GM18951 (cell line): ENCODE measurements around the gene TBX1.

Experiments used
- POLR2A ChIP-seq: IDR thresholded peaks from 4 replicates; pipeline ENCODE4 v1.6.1; 2011; ENCODE audit warnings: mild to moderate bottlenecking; ENCODE audit not compliant: insufficient read length, insufficient read depth; ENCODE audit errors: extremely low read depth
- in situ Hi-C: fragments of 300-500 bp; cut with MboI; formaldehyde crosslinking; loops from one replicate; pipeline ENCODE4 v1.12.0; 2022; ENCODE audit warnings: low sequenced_read_pairs, mixed read lengths, inconsistent platforms; ENCODE audit not compliant: unreplicated experiment

TBX1 gene

DNA sequence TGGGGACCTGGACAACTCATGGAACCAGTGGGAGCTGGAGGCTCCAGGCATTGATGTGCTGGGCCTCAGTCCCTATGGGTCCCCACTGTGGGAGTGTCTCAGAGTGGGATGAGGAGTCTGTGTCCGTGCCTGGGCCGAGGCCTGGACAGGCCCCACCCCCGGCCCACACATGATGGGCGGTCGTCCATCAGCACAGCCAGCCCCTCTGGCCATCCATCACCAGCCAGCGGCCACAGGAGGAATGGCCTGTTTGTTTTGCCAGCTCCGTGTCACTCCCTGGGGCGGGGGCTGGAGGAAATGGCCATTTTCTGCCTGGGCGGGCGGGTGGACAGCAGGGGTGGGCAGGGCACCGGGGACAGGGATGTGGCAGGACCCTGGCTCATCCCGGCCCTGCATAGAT is 13.0 kb upstream of the TBX1 start:
- TF ChIP-seq POLR2A: no peak
- in situ Hi-C loops: no loop called here

DNA sequence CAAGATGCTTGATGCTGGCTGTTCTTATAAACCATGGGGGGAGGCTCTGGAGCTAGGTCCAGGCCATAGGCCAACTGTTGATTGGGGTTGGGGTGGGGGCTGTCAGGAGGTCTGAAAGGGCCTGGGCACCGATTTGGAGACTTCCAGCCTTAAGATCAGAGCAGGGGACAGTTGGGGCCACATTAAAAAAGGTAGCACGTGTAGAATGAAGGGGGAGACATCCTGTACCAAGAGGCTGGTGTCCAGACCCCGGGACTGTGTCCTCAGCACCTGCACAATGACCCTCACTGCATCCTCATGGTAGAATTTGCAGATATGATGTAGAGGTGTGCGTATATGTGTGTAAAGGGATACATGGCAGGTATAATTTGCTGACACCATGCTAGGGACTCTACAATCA is 12.4 kb upstream of the TBX1 start:
- in situ Hi-C loops: no loop called here
- no peak for TF ChIP-seq POLR2A

DNA sequence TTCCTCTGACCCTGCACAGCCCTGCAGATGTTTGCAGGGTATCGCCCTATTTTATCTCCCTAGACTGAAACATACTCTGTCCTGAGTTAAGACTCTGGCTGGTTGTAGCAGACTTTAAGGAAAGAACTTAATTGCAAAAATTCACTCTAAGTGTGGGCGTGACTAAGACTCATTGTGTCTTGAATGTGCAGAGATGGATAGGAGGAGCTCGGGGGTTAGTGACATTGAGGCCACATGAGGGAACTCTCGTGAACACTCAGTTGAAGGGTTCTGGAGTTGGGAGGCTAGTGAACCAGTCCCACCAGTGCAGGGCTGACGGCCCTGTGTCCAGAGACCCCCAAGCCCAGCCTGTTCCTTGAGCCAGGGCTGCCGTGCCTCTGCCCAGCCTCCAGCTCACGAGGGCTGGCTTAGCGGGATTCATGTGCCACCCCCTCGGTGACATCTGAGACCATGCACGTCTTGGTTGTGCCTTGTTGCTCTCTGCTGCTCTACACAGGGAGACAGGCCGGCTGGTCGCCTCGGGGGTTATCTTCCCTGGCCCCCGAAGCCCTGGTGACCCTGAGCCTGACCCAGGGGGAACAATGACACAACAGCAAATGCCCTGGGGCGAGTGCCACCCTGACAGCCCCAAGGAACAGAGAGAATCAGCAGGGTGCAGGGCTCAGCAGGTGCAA is 11.4 kb upstream of the TBX1 start:
- in situ Hi-C loops: no loop called here
- no peak for TF ChIP-seq POLR2A

DNA sequence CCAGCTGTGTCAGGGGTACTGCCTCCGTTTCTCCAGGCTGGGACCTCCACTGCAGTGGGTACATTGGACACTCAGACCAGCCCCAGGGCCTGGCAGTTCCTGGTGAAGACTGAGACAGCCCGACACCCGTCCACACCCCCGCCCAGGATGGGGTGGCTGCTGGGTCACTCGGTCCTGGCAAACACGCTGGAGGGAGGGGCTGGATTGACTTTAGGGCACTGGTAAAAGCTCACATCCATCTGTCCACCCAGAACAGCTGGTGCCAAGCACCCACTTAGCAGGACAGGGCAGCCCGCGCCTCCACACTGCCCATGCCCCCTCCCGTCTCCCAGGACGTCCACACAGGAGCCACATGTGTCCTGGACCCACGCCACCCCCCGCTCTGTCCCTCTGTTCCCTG is 10.7 kb upstream of the TBX1 start:
- in situ Hi-C loops: no loop called here
- no peak for TF ChIP-seq POLR2A

DNA sequence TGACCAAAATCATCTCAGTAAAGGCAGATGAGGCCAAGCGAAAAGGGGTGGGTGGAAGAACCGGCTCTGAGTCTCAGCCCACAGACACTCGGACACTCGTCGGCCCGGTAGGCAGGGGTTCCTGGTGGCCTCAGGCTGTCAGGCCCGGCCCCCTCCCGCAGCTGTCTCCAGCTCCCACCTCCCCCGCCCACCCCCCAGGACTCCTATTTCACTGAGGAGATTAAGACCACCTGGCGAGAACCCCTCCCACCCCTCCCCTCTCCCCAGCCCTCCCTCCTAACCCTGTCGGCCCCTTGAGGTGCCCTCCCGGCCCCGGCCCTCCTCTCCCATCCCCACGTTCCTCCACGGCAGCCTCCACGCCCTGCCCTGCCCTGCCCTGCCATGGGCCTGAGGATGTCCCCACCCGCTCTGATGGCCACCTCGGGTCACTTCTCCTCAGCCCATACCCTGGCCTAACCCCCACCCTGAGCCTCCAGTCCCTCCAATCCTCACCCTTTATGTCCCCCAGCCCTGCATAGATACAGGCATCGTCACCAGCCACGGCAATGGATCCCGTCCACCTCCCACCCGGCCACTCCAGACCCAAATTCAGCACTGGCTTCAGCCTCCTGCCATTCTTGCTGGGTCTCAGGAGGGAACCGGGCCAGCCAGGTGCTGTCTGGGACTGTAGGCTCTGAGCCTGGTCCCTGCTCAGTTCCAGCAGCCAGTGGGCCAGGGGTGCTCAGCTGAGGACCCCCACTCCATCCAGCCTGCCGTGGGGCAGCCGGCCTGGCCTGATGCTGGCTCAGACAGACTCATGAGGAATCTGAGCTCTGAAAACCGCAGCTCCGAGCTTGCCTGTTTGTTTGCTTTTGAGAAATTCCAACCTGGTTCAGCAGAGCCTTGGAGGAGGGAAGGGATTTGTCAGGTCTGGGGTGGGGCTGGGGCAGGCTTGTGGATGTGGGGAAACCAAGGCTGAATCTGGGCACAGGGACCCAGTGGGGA is 9.8 kb upstream of the TBX1 start:
- in situ Hi-C loops: no loop called here
- no peak for TF ChIP-seq POLR2A

DNA sequence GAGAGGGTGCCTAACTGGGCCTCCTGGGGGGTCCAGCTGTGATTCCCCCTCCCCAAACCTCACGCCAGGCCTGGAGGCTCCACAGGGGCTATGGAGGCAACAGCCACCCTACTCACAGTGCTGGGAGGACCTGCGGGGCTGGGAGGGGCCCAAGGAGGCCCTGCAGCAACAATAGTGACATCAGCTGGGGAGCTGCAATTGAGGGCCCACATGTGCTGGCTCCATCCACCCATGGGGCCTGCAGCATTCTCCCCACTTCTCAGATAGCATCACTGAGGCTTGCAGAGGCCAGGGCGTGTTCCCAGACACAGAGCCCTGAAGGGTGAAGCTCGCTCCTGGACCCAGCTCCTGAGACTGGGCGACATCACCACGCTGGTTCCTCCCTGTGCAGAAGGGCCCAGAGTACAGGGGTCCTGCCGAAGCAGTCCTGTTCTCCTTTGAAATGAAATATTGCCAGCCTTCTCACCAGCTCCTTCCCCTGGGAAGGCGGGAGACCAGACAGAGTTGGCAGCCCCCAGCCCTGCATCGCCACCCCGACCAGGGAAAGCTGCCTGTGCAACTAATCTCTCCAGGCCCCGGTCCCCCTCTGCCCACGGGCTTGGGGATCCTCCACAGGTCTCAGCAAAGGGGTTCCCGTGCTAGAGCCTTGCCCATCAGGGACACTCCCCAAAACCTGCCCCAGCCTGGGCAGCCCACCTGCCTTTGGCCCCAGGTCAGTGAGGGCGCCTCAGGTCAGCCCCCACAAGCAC is 8.9 kb upstream of the TBX1 start:
- no peak for TF ChIP-seq POLR2A
- in situ Hi-C loops: no loop called here

DNA sequence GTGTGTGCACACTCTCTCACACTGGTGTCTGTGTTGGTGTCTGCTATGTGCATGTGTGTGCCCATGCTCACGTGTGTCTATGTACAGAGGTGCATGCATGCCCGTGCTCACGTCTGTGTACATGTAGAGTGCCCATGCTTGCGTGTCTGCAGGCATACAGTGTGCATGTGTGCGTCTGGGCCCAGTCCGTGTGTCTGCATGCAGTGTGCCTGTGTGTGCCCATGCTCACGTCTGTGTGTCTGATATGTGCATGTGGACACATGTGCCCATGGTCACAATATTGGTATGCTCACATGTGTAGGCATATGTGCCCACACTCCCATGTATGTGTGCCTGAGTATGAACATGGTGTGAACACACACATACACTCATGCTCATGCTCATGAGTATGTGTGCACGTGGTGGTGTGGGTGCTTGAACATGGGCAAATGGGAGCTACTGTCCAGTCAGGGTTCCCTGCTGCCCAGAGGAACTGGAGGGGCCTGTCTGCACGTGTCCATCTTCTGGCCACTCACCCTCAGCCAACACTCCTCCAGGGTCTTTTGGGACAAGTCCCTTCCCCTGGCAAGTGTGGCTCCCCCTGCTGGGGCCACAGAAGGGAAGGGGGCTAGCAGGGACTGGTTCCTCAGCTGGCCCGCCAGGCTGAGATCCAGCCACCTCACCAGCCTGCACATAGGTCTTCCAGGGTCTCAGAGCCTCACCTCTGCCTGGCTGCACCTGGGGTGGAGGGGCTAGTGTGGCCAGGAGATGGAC is 7.3 kb upstream of the TBX1 start:
- in situ Hi-C loops: no loop called here
- no peak for TF ChIP-seq POLR2A

DNA sequence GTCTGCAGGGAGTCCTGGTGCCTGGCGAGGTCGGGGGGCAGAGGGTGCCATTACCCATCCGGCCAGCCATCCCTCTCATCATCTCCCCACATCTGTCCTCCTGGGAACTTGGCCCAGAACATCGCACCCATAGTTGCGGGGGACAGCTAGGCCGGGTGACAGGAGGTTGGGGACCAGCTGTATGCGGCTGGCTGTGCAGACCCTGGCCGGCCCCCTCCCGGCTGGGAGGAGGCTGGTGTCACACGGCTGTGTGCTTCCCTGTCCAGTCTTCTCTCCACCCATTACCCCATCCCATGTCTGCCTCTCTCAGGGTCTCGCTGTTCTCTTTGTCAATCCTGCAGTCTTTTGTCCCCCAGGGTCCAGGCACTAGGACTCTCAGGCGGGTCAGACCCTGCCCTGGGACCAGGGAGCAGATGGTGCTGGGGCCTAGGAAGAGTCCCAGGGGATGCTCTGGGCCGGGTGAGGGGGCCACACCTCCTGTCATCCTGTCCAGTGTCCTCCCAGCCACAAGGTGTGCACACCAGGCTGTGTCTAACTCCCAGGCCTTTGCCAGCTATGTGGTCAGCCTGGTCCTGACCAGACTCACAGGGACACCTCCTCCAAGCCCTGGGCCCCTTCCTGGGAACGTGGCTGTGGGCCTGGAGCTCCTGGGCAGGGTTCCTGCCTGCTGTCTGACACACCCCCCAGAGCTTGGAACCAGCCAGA is 6.4 kb upstream of the TBX1 start:
- no peak for TF ChIP-seq POLR2A
- in situ Hi-C loops: no loop called here

DNA sequence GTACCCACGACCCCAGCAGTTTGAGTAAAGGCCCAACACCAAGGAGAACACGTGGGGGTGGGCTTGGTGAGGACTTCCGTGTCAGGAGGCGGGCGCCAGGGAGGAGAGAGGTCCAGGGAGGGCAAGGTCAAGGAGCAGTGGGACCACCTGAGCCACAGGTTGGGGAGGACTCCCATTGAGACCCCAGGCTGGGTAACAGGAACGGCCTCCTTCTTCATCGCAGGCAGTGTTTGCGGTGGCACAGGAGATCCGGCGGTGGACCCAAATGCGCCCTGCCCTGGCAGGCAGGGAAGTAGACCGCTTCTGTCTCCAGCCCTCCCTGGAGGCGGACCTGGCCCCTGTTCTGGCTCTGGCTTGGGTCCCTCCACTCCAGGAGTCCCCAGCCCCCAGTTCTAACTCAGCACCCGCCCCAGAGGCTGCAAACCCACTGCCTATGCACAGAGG is 5.9 kb upstream of the TBX1 start:
- in situ Hi-C loops: no loop called here
- no peak for TF ChIP-seq POLR2A

DNA sequence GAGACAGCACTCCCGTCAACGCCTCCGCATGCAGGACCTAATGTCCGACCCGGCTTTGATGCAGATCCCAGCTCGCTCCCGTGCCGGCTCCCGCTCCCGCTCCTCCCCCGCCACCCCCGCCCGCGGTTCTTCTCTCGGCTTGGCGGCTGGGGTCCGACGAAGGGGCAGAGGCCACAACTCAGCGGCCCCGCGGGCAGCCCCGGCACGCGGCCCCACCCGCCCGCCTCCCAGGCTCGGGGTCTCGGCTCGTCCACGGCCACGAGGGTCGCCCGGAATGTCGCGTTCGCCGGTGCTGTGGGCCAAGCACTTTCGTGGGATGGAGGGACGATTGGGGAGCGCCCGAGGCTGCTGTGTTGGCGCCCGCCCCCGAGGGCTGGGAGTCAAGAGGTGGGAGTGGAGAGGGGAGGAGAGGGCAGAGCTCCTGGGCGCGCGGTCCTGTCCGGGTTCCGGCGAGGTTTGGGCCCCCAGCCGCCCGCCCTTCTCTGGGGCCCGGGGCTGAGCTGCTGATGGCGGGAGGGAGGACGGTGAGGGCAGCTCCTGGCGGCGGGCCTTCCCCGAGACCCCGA is 5.3 kb upstream of the TBX1 start:
- in situ Hi-C loops: no loop called here

DNA sequence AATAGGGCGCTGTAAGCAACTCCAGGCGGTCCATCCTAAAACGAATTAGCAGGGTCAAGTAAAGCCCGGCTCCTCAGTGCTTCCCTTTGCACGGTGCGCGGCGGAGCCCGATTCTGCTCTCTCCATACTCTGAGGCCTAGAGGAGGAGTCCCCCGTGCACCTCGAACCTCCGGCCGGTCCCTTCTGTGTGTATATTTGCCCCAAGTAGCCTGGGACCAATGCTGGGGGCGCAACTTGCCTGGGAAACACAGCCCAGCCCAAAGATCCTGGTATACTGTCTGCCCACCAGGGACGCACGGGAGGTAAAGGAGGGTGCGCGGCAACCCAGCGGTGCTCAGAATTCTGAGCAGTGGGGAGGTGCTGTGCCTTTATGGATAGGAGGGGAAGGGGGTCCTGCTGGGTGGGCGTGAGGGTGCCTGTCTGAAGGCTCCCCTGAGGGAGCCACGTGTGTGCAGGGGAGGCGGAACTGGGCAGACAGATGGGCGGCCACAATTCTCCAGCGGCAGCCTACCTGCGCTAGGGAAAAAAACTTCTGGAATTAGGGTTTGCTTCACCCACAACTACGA is 4.8 kb upstream of the TBX1 start:
- no peak for TF ChIP-seq POLR2A
- in situ Hi-C loops: no loop called here

More for the DNA sequence above, 5.3 kb upstream of the TBX1 start:
- no peak for TF ChIP-seq POLR2A
